Keratinocyte (primary cell): Measurements from ENCODE around the gene HPS3. TPM values are rescaled to one million over a fixed set of nuclear protein-coding genes. Genes with fewer than 3 reads are reported as not detected.

Source experiments
- DNase-seq: peaks from one replicate; pipeline ENCODE4 v3.0.0-alpha.2; 2011; ENCODE audit warnings: low read depth, missing footprints, low spot score
- FAIRE-seq: peaks from 2 replicates; lab custom pipeline; 2011; peaks lifted over from hg19 to GRCh38; lab: Jason Lieb, UNC
- H2AFZ ChIP-seq: 2 replicates; pipeline ENCODE4 v1.6.0; 2012; ENCODE audit warnings: low read length, control low read depth, inconsistent platforms; ENCODE audit not compliant: control insufficient read depth
- H3K27ac ChIP-seq: 2 replicates; pipeline ENCODE4 v1.5.1; 2011; ENCODE audit warnings: low read length; ENCODE audit not compliant: control insufficient read depth, insufficient read depth
- H3K27me3 ChIP-seq: 3 replicates; pipeline ENCODE4 v1.6.0; 2011; ENCODE audit warnings: low read length; ENCODE audit not compliant: control insufficient read depth, insufficient read depth; ENCODE audit errors: extremely low read depth
- H3K36me3 ChIP-seq, 2 experiments: 2 replicates in 1 of 2; 3 replicates in 1 of 2; pipeline ENCODE4 v1.5.1; 2011; ENCODE audit warnings: low read length in 2 of 2, mild to moderate bottlenecking in 1 of 2; ENCODE audit not compliant: control insufficient read depth in 2 of 2, insufficient read depth in 2 of 2; ENCODE audit errors: extremely low read depth in 1 of 2
- H3K4me1 ChIP-seq: 3 replicates; pipeline ENCODE4 v1.5.1; 2011; ENCODE audit warnings: low read length; ENCODE audit not compliant: control insufficient read depth, insufficient read depth; ENCODE audit errors: extremely low read depth
- H3K4me2 ChIP-seq: 3 replicates; pipeline ENCODE4 v1.6.0; 2011; ENCODE audit warnings: low read depth, low read length; ENCODE audit not compliant: control insufficient read depth, insufficient read depth; ENCODE audit errors: extremely low read depth
- H3K4me3 ChIP-seq, 3 experiments: fragments of 200-600 bp in 1 of 3; sonication (generic) in 1 of 3; 2 replicates in 2 of 3; 3 replicates in 1 of 3; pipeline ENCODE4 v1.5.1; 2011 to 2016; ENCODE audit warnings: low read length in 3 of 3, mild to moderate bottlenecking in 3 of 3, control low read depth in 2 of 3, inconsistent platforms in 1 of 3, low read depth in 1 of 3, mixed read lengths in 1 of 3, mixed run types in 1 of 3, moderate library complexity in 1 of 3; ENCODE audit not compliant: control insufficient read depth in 2 of 3, insufficient read depth in 2 of 3; ENCODE audit errors: extremely low read depth in 1 of 3
- H3K79me2 ChIP-seq: 2 replicates; pipeline ENCODE4 v1.6.0; 2012; ENCODE audit warnings: low read length; ENCODE audit not compliant: control insufficient read depth, insufficient read depth
- H3K9ac ChIP-seq: 3 replicates; pipeline ENCODE4 v1.6.0; 2011; ENCODE audit warnings: low read length; ENCODE audit not compliant: control insufficient read depth, insufficient read depth; ENCODE audit errors: extremely low read depth
- H3K9me1 ChIP-seq: 3 replicates; pipeline ENCODE4 v1.6.0; 2011; ENCODE audit warnings: low read length; ENCODE audit not compliant: control insufficient read depth, insufficient read depth; ENCODE audit errors: extremely low read depth
- H3K9me3 ChIP-seq: 2 replicates; pipeline ENCODE4 v1.5.1; 2012; ENCODE audit warnings: low read depth, low read length; ENCODE audit not compliant: control insufficient read depth
- H4K20me1 ChIP-seq: 3 replicates; pipeline ENCODE4 v1.6.0; 2011; ENCODE audit warnings: low read length; ENCODE audit not compliant: control insufficient read depth, insufficient read depth; ENCODE audit errors: extremely low read depth
- EZH2 ChIP-seq: IDR thresholded peaks from one replicate; pipeline ENCODE4 v1.6.1; 2012; ENCODE audit warnings: inconsistent platforms, mild to moderate bottlenecking, low read length, moderate library complexity
- dilution Hi-C: fragments of 300-500 bp; cut with MboI; formaldehyde crosslinking; loops from one replicate; pipeline ENCODE4 v1.7.0; 2020; ENCODE audit warnings: low sequenced_read_pairs; ENCODE audit not compliant: extremely low pct_ligation_motif_present
- polyA plus RNA-seq, 5 experiments: library from polyadenylated mRNA; depleted of rRNA in 3 of 5; stranded (reverse) in 3 of 5; stranded (forward) in 1 of 5; unstranded in 1 of 5; fragments of >200 nt; gene quantifications; 1 replicate in 1 of 5; 2 replicates in 3 of 5; 3 replicates in 1 of 5; pipeline versions ENCODE4 v1.2.1 to v1.2.3, GENCODE V29; 2011 to 2012; ENCODE audit warnings: missing spikeins in 2 of 5, low read depth in 1 of 5, low replicate concordance in 1 of 5
- TF ChIP-seq, protein P1 (sequence below), 3 experiments: IDR thresholded peaks in 1 of 3; conservative IDR thresholded peaks in 1 of 3; optimal IDR thresholded peaks in 1 of 3; 2 replicates in 2 of 3; 3 replicates in 1 of 3; pipeline versions ENCODE3 to v1.5.1; 2011; ENCODE audit warnings: low read length in 3 of 3, mild to moderate bottlenecking in 3 of 3, moderate library complexity in 2 of 3, control low read depth in 1 of 3, inconsistent platforms in 1 of 3; ENCODE audit not compliant: insufficient read depth in 2 of 3; ENCODE audit errors: extremely low read depth in 1 of 3

The HPS3 gene
- polyA plus RNA-seq, 1 donor (not counting 4 experiments of a cell fraction or from before 2014, with no cell fraction given), result 12.9 TPM

DNA sequence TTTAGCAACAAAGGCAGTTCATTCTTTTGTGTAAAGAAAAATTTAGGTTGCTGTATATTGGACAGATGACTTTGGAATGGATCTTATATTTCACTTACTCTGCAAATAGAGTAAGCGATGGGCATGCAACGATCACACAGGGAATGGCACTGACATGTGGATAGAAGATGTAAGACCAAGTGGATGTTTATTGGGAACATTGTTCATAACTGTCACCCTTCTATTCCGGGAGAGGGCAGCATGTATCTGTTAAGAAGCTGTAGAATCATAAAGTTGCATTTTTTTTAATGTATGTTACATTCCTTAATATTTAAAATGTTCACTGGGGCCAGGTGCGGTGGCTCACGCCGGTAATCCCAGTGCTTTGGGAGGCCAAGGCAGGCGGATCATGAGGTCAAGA lies 41.2 kb downstream of the HPS3 start:
- H3K9me1 ChIP-seq, result no peaks in the 10 kb centered on the region
- no peak overlapping the region for H3K9ac ChIP-seq
- H2AFZ ChIP-seq, result no peak overlapping the region
- dilution Hi-C loops, result no loop called here
- peaks cover 4 to 6% of the 10 kb centered on the region in 2 experiments for H3K36me3 ChIP-seq
- no peaks in the 10 kb centered on the region for H3K4me1 ChIP-seq
- no peaks in the 10 kb centered on the region for H4K20me1 ChIP-seq
- no peak overlapping the region for H3K4me3 ChIP-seq
- FAIRE-seq (no peak), DNase-seq (no peak)
- H3K9me3 ChIP-seq, result no peaks in the 10 kb centered on the region
- no peak for TF ChIP-seq EZH2
- TF ChIP-seq, protein P1, sequence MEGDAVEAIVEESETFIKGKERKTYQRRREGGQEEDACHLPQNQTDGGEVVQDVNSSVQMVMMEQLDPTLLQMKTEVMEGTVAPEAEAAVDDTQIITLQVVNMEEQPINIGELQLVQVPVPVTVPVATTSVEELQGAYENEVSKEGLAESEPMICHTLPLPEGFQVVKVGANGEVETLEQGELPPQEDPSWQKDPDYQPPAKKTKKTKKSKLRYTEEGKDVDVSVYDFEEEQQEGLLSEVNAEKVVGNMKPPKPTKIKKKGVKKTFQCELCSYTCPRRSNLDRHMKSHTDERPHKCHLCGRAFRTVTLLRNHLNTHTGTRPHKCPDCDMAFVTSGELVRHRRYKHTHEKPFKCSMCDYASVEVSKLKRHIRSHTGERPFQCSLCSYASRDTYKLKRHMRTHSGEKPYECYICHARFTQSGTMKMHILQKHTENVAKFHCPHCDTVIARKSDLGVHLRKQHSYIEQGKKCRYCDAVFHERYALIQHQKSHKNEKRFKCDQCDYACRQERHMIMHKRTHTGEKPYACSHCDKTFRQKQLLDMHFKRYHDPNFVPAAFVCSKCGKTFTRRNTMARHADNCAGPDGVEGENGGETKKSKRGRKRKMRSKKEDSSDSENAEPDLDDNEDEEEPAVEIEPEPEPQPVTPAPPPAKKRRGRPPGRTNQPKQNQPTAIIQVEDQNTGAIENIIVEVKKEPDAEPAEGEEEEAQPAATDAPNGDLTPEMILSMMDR (optimal IDR thresholded peaks at IDR 0.05 in 1 of 3, IDR thresholded peaks at IDR 0.05 in 1 of 3, conservative IDR thresholded peaks at IDR 0.05 in 1 of 3; ENCODE audit: extremely low read depth in 1 of 3, insufficient read depth in 2 of 3, low read length in 3 of 3), result no peak
- no peaks in the 10 kb centered on the region for H3K27me3 ChIP-seq
- H3K79me2 ChIP-seq, result no peaks in the 10 kb centered on the region
- H3K4me2 ChIP-seq, result no peak overlapping the region
- H3K27ac ChIP-seq, result no peak overlapping the region

DNA sequence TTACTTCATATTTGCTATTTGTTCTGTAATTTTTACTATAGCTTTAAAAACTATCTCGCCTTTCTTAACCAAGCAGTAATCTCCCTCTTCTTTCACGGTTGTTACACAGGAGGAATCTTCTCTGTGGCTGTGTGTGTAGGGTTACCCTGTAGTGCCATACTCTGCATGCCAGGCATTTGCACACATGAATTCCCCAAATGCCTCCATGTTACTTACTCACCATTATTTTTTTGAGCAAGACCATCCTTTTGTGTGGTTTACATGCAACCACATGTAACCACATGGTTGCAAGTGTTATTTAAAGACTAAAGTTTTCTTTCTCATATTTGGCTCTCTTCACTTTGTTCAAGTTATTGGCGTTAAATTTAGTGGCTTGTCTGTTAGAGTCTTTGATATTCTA lies 45.5 kb downstream of the HPS3 start:
- H3K79me2 ChIP-seq, result no peaks in the 10 kb centered on the region
- no peaks in the 10 kb centered on the region for H4K20me1 ChIP-seq
- FAIRE-seq (no peak), DNase-seq (no peak)
- no peaks in the 10 kb centered on the region for H3K9me1 ChIP-seq
- no peaks in the 10 kb centered on the region for H3K4me1 ChIP-seq
- H3K9me3 ChIP-seq, result no peaks in the 10 kb centered on the region
- H3K36me3 ChIP-seq, result peaks cover 0 to 1% of the 10 kb centered on the region in 2 experiments
- TF ChIP-seq, protein P1 (optimal IDR thresholded peaks at IDR 0.05 in 1 of 3, IDR thresholded peaks at IDR 0.05 in 1 of 3, conservative IDR thresholded peaks at IDR 0.05 in 1 of 3; ENCODE audit: extremely low read depth in 1 of 3, insufficient read depth in 2 of 3, low read length in 3 of 3), result no peak
- no peak overlapping the region for H3K27ac ChIP-seq
- H3K27me3 ChIP-seq, result no peaks in the 10 kb centered on the region
- H3K4me2 ChIP-seq, result no peak overlapping the region
- H3K4me3 ChIP-seq, result no peak overlapping the region
- dilution Hi-C loops, result no loop called here
- H3K9ac ChIP-seq, result no peak overlapping the region
- H2AFZ ChIP-seq, result no peak overlapping the region
